GM23338 (cell line): Measurements from ENCODE around the gene ARHGAP12. TPM values are rescaled to one million over a fixed set of nuclear protein-coding genes. Genes with fewer than 3 reads are reported as not detected.

Experiments used
- ATAC-seq: fragments of 200-7000 bp; cut with Tn5 transposase; 3 replicates; pipeline ENCODE4 v1.9.1; 2020
- DNase-seq: peaks from one replicate; pipeline ENCODE4 v3.0.0-alpha.2; 2015; ENCODE audit warnings: low spot score
- H2AFZ ChIP-seq: fragments of 200-600 bp; sonication (generic); 2 replicates; pipeline ENCODE4 v1.8.0; 2016; ENCODE audit warnings: antibody characterized with exemption, mild to moderate bottlenecking, moderate library complexity
- H3F3A ChIP-seq: fragments of 200-600 bp; sonication (generic); replicated peaks from 2 replicates; pipeline ENCODE4 v1.8.0; 2017; ENCODE audit warnings: antibody characterized with exemption, mixed run types, low read depth
- H3K27ac ChIP-seq: fragments of 200-600 bp; sonication (generic); 2 replicates; pipeline ENCODE4 v1.6.1; 2016; ENCODE audit warnings: low read depth
- H3K27me3 ChIP-seq: fragments of 200-600 bp; sonication (generic); 2 replicates; pipeline ENCODE4 v1.8.0; 2016; ENCODE audit warnings: mild to moderate bottlenecking, mixed run types, moderate library complexity; ENCODE audit not compliant: insufficient read depth
- H3K36me3 ChIP-seq: fragments of 200-600 bp; sonication (generic); 2 replicates; pipeline ENCODE4 v1.8.0; 2016; ENCODE audit warnings: mild to moderate bottlenecking; ENCODE audit not compliant: insufficient read depth
- H3K4me1 ChIP-seq: fragments of 200-600 bp; sonication (generic); 2 replicates; pipeline ENCODE4 v1.8.0; 2016; ENCODE audit warnings: mild to moderate bottlenecking, moderate library complexity; ENCODE audit not compliant: insufficient read depth
- H3K4me2 ChIP-seq: fragments of 200-600 bp; sonication (generic); 2 replicates; pipeline ENCODE4 v1.7.1; 2017; ENCODE audit warnings: mixed run types
- H3K4me3 ChIP-seq: fragments of 200-600 bp; sonication (generic); 2 replicates; pipeline ENCODE4 v1.6.1; 2016; ENCODE audit warnings: mixed run types
- H3K79me2 ChIP-seq: fragments of 200-600 bp; sonication (generic); replicated peaks from 2 replicates; pipeline ENCODE4 v1.8.0; 2017; ENCODE audit warnings: mild to moderate bottlenecking; ENCODE audit not compliant: insufficient read depth
- H3K9me2 ChIP-seq: fragments of 200-600 bp; sonication (generic); 2 replicates; pipeline ENCODE4 v1.8.0; 2017; ENCODE audit not compliant: insufficient read depth
- H4K20me1 ChIP-seq: fragments of 200-600 bp; sonication (generic); replicated peaks from 2 replicates; pipeline ENCODE4 v1.8.0; 2017; ENCODE audit warnings: mild to moderate bottlenecking; ENCODE audit not compliant: insufficient read depth
- H3K27ac Mint-ChIP-seq: 2 replicates; pipeline ENCODE4 v1.8.0; 2020; ENCODE audit warnings: inconsistent platforms, mild to moderate bottlenecking, moderate library complexity, mixed read lengths
- H3K27me3 Mint-ChIP-seq: 3 replicates; pipeline ENCODE4 v1.8.0; 2022; ENCODE audit warnings: low read depth, mild to moderate bottlenecking, moderate library complexity, mixed read lengths, inconsistent platforms; ENCODE audit not compliant: insufficient read depth, poor library complexity
- H3K36me3 Mint-ChIP-seq: 3 replicates; pipeline ENCODE4 v1.8.0; 2021; ENCODE audit warnings: low read depth, mild to moderate bottlenecking, inconsistent platforms, moderate library complexity, mixed read lengths
- H3K4me1 Mint-ChIP-seq: 3 replicates; pipeline ENCODE4 v1.8.0; 2020; ENCODE audit warnings: mild to moderate bottlenecking, inconsistent platforms, mixed read lengths
- H3K4me3 Mint-ChIP-seq: 3 replicates; pipeline ENCODE4 v1.8.0; 2021; ENCODE audit warnings: moderate library complexity, mild to moderate bottlenecking, inconsistent platforms, mixed read lengths
- H3K9me3 Mint-ChIP-seq: 3 replicates; pipeline ENCODE4 v1.8.0; 2020; ENCODE audit warnings: moderate library complexity, mild to moderate bottlenecking, inconsistent platforms, mixed read lengths
- ETS1 ChIP-seq: IDR thresholded peaks from 2 replicates; pipeline ENCODE4 v1.6.1; 2016; ENCODE audit warnings: antibody characterized with exemption
- EZH2 ChIP-seq: fragments of 200-600 bp; sonication (generic); IDR thresholded peaks from one replicate; pipeline ENCODE4 v1.8.0; 2017; ENCODE audit warnings: antibody characterized with exemption, mild to moderate bottlenecking, low read depth; ENCODE audit not compliant: unreplicated experiment
- JUNB ChIP-seq: IDR thresholded peaks from one replicate; pipeline ENCODE4 v1.6.1; 2016; ENCODE audit warnings: antibody characterized with exemption; ENCODE audit not compliant: unreplicated experiment
- NANOG ChIP-seq: IDR thresholded peaks from 2 replicates; pipeline ENCODE4 v1.6.1; 2016; ENCODE audit warnings: antibody characterized with exemption, borderline replicate concordance
- POLR2AphosphoS5 ChIP-seq: IDR thresholded peaks from 2 replicates; pipeline ENCODE4 v1.6.1; 2016; ENCODE audit warnings: antibody characterized with exemption, low read depth
- REST ChIP-seq: IDR thresholded peaks from one replicate; pipeline ENCODE4 v1.6.1; 2018; ENCODE audit warnings: antibody characterized with exemption; ENCODE audit not compliant: unreplicated experiment
- STAT1 ChIP-seq: IDR thresholded peaks from one replicate; pipeline ENCODE4 v1.6.1; 2016; ENCODE audit warnings: antibody characterized with exemption; ENCODE audit not compliant: unreplicated experiment
- ZNF114 ChIP-seq: fragments of 250-450 bp; sonication (Bioruptor Pico); IDR thresholded peaks from 2 replicates; pipeline ENCODE4 v1.5.0; 2020; ENCODE audit warnings: mild to moderate bottlenecking, moderate library complexity
- polyA plus RNA-seq: library from polyadenylated mRNA; unstranded; fragments of >200 nt; fragmentation: Nextera tagmentation; extraction: Ambion mirVana; gene quantifications from 2 replicates; pipeline ENCODE4 v1.2.1, GENCODE V29; 2016
- total RNA-seq: library from RNA; depleted of rRNA; stranded (reverse); fragments of >200 nt; shearing (Covaris generic); gene quantifications from 2 replicates; pipeline ENCODE4 v1.2.3, GENCODE V29; 2014

The ARHGAP12 gene
- total and polyA plus RNA-seq, 2 experiments from 2014 or later, result 27.5 to 50.7 TPM

GRCh38 chr10:31761156-31761555 lies 167.5 kb downstream of the ARHGAP12 start (continued):
- no peak for TF ChIP-seq ETS1
- no peak for TF ChIP-seq STAT1
- TF ChIP-seq JUNB, result no peak

GRCh38 chr10:31760674-31761081 lies 168.0 kb downstream of the ARHGAP12 start:
- TF ChIP-seq EZH2 (no peak), STAT1 (no peak), ZNF114 (CRISPR knock-in tag) (no peak), REST (no peak)
- ATAC-seq (no peak; the same call in 2 of the 3 replicates), DNase-seq (no peak)
- peaks cover 24% of the 10 kb centered on the region for H3K9me3 Mint-ChIP-seq
- Histone ChIP-seq H3K79me2 (no peaks in the 10 kb centered on the region), H3K4me3 (peak overlapping the region; percentile 39), H3F3A (0 out of 2 replicates have a peak, but pooled peaks cover 3% of the 10 kb centered on the region), H4K20me1 (no peaks in the 10 kb centered on the region), H3K27me3 (no peaks in the 10 kb centered on the region), H3K36me3 (no peaks in the 10 kb centered on the region), H3K27ac (peak overlapping the region; percentile 1; the same call in 1 of the 2 replicates), H3K9me2 (no peaks in the 10 kb centered on the region; the same call in 1 of the 2 replicates), H3K4me2 (peak overlapping the region; percentile 72), H3K4me1 (peaks cover 38% of the 10 kb centered on the region), H2AFZ (peak overlapping the region; percentile 1; the same call in 1 of the 2 replicates)
- H3K27ac Mint-ChIP-seq, result peak overlapping the region; percentile 95
- H3K4me1 Mint-ChIP-seq, result peaks cover 66% of the 10 kb centered on the region
- H3K4me3 Mint-ChIP-seq, result peak overlapping the region; percentile 68
- H3K36me3 Mint-ChIP-seq, result peaks cover 29% of the 10 kb centered on the region
- H3K27me3 Mint-ChIP-seq, result peaks cover 17% of the 10 kb centered on the region

- peak overlapping the region; percentile 1; the same call in 1 of the 2 replicates for H2AFZ ChIP-seq
- H4K20me1 ChIP-seq, result no peaks in the 10 kb centered on the region
- Mint-ChIP-seq H3K4me3 (peak overlapping the region; percentile 87), H3K27ac (peak overlapping the region; percentile 95), H3K4me1 (peaks cover 72% of the 10 kb centered on the region), H3K36me3 (peaks cover 29% of the 10 kb centered on the region), H3K9me3 (peaks cover 24% of the 10 kb centered on the region), H3K27me3 (peaks cover 18% of the 10 kb centered on the region)
- H3K79me2 ChIP-seq, result no peaks in the 10 kb centered on the region
- no peaks in the 10 kb centered on the region for H3K36me3 ChIP-seq
- 0 out of 2 replicates have a peak, but pooled peaks cover 3% of the 10 kb centered on the region for H3F3A ChIP-seq
- no peaks in the 10 kb centered on the region; the same call in 1 of the 2 replicates for H3K9me2 ChIP-seq
- H3K4me3 ChIP-seq, result peak overlapping the region; percentile 88
- H3K27me3 ChIP-seq, result no peaks in the 10 kb centered on the region
- H3K4me1 ChIP-seq, result peaks cover 45% of the 10 kb centered on the region
- DNase-seq (peak; percentile 99), ATAC-seq (peak; percentile 82)
- H3K4me2 ChIP-seq, result peak overlapping the region; percentile 90
- H3K27ac ChIP-seq, result peak overlapping the region; percentile 100
- TF ChIP-seq NANOG, result no peak
- peak; percentile 90 for TF ChIP-seq POLR2AphosphoS5
Observed at GRCh38 chr10:31759799-31760626, 168.6 kb downstream of the ARHGAP12 start.
